ENCODE measurements around the gene DOCK1.

DOCK1 gene

GRCh38 chr10:127428385-127428980, 523.3 kb downstream of the DOCK1 start:
- DNase-seq (ENCODE audit: low read depth): no peak

DNA sequence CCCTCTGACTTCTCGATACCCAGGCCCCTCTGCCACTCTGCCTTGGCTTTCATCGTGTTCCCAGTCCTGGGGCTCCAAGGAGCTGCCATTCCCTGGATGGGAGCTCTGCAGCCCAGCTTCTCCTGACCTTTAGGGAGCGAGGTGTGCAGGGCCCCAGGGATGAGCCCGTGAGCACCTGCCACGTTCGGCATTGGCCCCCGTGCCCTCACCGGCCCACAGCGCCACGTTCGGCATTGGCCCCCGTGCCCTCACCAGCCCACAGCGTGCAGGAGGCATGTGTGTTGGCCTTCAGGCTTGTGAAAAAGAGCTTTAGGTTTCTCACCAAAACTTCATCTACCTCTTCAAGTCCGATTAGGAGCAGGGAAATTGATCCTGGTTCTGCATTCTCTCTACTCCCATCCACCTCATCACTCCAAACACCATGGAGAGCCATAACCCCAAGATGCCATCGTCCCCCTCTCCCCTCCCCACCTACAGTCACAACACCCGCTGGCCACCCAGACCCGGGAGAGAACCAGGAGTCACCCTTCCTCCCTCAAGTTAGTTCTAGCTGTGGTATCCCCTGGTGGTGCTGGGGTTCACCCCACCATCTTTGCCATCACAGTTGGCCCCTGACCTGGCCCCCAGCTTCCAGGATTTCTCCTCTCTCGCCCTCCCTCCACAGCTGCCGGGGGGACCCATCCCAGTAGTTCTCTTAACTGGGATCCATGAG, 524.5 kb downstream of the DOCK1 start:
- DNase-seq (ENCODE audit: low read depth): no peak

DNA sequence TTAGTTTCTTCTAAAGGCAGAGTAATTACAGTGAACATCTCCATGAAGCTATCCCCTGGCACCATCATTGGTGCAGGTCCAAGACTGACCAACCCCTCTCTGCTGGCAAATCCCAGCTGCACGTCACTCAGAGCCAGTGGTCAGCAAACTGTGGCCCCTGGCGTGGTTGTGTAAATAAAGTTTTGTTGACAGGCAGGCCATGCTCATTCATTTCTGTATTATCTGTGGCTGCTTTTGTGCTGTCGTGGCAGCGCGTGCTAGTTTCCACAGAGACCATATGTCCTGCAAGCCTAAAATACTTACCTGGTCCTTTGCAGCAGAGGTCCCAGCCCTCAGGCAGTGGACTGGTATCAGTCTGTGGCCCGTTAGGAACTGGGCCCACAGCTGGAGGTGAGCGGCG, 526.3 kb downstream of the DOCK1 start:
- no peak for DNase-seq (ENCODE audit: low read depth)

DNA sequence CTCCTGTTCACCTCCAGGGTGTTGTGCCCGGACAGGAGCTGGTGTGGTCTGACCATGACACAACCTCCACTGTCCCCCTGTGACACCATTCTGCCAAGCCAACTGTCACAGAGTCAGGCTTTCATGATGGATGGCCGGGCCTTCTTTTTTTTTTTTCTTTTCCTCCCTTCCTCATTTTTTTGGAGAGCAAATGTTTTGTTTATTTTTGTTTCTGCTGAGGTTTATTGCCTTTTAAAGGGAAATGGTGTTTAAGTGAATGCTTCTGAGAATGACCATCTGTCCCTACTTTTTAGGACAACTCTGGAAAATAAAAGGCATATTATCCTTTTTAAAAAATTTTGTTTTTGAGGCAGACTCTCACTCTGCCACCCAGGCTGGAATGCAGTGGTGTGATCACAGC, 528.8 kb downstream of the DOCK1 start:
- no peak for DNase-seq (ENCODE audit: low read depth)

GRCh38 chr10:127435246-127435645, 530.0 kb downstream of the DOCK1 start:
- DNase-seq (ENCODE audit: low read depth): no peak

- DNase-seq (ENCODE audit: low read depth): no peak
These were observed 535.1 kb downstream of the DOCK1 start for GRCh38 chr10:127440371-127440770.

GRCh38 chr10:127441350-127442219, 536.4 kb downstream of the DOCK1 start:
- DNase-seq (ENCODE audit: low read depth): no peak

DNA sequence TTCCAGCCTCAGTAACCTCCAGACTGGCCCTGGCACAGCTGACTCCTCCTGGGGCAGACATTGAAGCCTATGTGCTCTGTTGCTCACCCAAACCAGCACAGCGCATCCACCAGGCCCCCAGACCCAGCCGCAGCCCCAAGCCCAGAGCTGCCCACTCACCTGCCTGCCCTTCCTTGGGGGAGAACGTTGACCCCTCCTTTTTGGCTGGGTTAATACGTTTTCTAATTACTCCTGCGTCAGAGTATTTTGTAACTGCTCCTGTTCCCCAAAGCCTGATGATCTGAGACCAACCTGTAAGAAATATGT, 536.9 kb downstream of the DOCK1 start:
- no peak for DNase-seq (ENCODE audit: low read depth)

GRCh38 chr10:127444155-127444554, 538.9 kb downstream of the DOCK1 start:
- no peak for DNase-seq (ENCODE audit: low read depth)

DNA sequence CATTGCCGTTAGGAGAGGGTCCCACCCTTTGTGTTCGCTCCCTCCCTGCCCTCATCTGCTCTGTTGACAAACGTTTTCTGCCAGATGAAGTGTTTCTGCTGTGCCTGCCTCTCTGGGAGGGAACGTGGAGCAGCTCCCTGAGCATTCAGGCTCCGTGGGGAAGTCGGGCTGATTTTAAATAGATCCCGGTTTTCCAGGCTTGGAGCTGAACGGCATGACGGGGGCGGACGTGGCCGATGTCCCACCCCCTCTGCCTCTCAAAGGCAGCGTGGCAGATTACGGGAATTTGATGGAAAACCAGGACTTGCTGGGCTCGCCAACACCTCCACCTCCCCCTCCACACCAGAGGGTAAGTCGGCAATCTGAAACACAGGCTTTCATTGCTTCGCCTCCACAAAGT, 542.0 kb downstream of the DOCK1 start:
- no peak for DNase-seq (ENCODE audit: low read depth)

DNA sequence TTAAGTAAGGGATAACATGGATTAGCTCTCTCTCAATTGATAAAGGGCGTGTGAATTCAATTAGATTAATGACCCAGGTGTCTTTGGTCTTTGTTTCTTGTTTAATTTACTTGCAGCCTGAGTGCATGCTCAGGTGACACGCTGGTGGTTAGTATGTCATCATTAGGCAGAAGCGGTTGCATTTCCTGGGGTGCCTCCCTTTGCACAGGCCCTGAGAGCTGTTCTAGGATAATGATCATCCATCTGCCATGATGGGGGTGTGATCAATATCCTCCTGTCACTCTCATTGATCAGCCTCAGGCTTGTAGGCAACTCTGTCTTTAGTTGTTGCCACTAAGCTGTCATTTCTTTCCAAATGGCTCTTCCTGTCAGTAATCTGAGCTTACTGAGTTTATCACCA, 544.3 kb downstream of the DOCK1 start:
- no peak for DNase-seq (ENCODE audit: low read depth)

DNA sequence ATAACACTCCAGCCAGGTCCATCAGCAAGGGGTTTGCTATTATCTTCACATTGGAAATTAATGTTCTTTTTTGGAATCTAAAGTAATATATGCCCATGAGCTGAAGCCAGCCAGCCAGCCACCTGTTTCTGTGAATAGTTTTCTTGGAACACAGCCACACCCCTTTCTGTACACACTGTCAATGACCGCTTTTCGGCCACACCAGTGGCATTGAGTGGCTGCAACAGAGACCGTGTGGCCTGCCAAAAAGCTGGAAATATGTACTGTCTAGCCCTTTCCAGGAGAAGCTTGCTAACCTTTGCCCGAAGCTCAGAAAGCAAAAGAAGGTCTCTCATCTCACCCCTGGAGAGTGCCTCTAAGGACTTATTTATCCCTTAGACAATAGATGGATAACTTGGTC, 545.4 kb downstream of the DOCK1 start:
- no peak for DNase-seq (ENCODE audit: low read depth)

GRCh38 chr10:127451628-127452027, 546.4 kb downstream of the DOCK1 start:
- no peak for DNase-seq (ENCODE audit: low read depth)

DNA sequence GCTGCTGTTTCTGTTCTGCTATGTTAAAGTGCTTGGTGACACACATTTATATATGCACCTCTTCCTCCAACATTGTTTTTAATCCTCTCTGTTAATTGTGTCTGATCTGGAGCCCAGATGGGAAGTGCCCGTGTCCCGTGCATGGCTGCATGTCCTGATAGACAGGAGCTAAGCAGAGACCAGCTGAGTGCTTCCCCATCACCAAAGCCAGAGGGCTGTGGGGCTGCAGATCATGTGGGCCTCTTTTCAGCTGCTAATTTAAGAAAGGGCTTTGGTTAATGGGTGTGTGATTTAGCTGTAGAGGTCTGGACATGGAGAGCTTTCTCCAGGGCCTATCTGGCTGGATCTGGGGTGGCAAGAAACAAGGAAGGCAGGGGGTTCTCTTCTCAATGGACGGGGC, 547.3 kb downstream of the DOCK1 start:
- no peak for DNase-seq (ENCODE audit: low read depth)

- DNase-seq (ENCODE audit: low read depth): no peak
These were observed 548.5 kb downstream of the DOCK1 start for GRCh38 chr10:127453706-127454105.

DNA sequence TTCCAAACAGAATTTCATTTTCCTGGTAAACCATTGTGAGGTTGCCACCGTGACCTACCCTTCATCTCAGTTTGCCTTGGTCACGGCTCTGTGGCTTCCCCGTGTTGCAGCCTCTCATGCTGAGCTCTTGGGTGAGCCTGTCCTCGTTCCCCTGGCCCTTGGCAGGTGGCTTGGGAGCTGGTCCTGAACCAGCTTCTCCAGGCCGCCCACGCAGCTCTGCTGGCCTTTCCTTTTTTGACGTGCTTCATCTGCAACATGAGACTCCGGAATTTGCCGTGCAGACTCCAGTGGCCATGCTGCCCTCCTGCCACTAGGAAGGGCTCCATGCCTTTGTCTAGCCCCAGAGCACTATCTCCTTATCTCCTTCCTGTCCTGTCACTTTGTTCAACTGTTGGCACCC, 550.9 kb downstream of the DOCK1 start:
- no peak for DNase-seq (ENCODE audit: low read depth)

GRCh38 chr10:127458016-127458810, 553.0 kb downstream of the DOCK1 start:
- DNase-seq (ENCODE audit: low read depth): no peak

- DNase-seq (ENCODE audit: low read depth): no peak
These were observed 553.6 kb downstream of the DOCK1 start for GRCh38 chr10:127458829-127459228.

GRCh38 chr10:127459918-127460317, 554.7 kb downstream of the DOCK1 start:
- DNase-seq (ENCODE audit: low read depth): no peak

DNA sequence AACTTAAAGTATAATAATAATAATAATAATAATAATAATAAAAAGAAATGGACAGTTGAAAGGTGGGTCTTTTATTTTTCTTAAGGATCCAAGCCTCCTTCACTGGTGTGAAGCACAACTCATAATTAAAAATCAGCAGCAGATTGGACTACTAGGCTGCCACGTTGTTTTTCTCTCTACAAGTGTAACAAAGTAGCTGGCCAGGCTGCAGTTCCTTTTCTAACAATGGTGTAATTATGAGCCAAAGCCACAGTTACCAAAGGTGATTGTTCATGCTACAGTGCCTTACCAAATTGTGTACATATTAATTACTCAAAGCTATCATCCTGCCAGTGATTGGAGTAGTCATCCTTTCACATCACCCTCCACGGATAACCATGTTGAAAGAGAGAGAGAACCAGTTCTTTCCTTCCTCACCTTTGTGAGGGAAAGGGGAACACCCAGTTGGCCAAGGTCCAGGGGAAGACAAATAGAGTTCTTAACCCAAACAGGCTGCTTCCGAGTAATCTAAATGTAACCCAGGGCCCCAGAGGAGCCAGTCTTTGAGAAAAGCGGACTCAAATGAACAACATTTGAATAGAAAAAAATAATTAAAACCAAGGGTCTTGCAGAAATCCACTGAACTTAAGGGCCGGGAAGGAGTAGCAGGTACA, 557.5 kb downstream of the DOCK1 start:
- DNase-seq (ENCODE audit: low read depth): no peak

DNA sequence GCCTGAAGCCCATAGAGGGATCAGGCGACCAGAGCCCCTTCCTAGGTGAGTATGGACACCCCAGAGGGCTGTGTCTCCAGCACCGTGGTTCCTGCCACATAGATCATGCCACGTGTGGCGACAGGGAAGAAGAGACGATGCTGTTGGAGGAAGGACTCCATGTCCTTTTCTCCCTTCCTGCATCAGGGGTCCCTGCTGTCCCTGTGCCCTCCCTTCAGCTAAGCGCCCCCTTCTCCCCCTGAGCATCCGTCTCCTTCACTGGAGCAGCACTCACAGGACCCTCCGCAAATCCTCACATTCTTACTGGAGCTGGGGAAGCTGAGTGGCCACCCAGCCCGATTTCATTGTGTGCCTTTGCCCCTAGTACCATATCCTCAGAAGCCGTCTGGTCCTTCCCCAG, 558.3 kb downstream of the DOCK1 start:
- DNase-seq (ENCODE audit: low read depth): no peak

GRCh38 chr10:127464561-127464960, 559.3 kb downstream of the DOCK1 start:
- DNase-seq (ENCODE audit: low read depth): no peak

Data from T follicular helper cell (primary cell).